GM23248 (cell line): ENCODE measurements around the gene RANGRF. TPM values are rescaled to one million over a fixed set of nuclear protein-coding genes. Genes with fewer than 3 reads are reported as not detected.
A peak's percentile ranks its signal among the peaks of the same experiment; 100 is the strongest.

ENCODE experiments used
- DNase-seq: peaks from one replicate; pipeline ENCODE4 v3.0.0-alpha.2; 2015
- H2AFZ ChIP-seq: fragments of 200-600 bp; sonication (generic); 2 replicates; pipeline ENCODE4 v1.6.1; 2016; ENCODE audit warnings: antibody characterized with exemption
- H3F3A ChIP-seq: fragments of 200-600 bp; sonication (generic); 2 replicates; pipeline ENCODE4 v1.6.1; 2016; ENCODE audit warnings: mild to moderate bottlenecking, antibody characterized with exemption, mixed run types; ENCODE audit not compliant: insufficient read depth
- H3K27ac ChIP-seq: fragments of 200-600 bp; sonication (generic); 2 replicates; pipeline ENCODE4 v1.5.1; 2016; ENCODE audit warnings: mild to moderate bottlenecking
- H3K27me3 ChIP-seq: fragments of 200-600 bp; sonication (generic); replicated peaks from 2 replicates; pipeline ENCODE4 v1.6.1; 2016; ENCODE audit warnings: mild to moderate bottlenecking; ENCODE audit not compliant: insufficient read depth
- H3K36me3 ChIP-seq: fragments of 200-600 bp; sonication (generic); 2 replicates; pipeline ENCODE4 v1.6.1; 2016; ENCODE audit warnings: low read depth, mild to moderate bottlenecking
- H3K4me1 ChIP-seq: fragments of 200-600 bp; sonication (generic); 2 replicates; pipeline ENCODE4 v1.6.1; 2016; ENCODE audit warnings: mild to moderate bottlenecking; ENCODE audit not compliant: insufficient read depth
- H3K4me2 ChIP-seq: fragments of 200-600 bp; sonication (generic); one replicate; pipeline ENCODE4 v1.6.1; 2016; ENCODE audit warnings: mild to moderate bottlenecking; ENCODE audit not compliant: unreplicated experiment
- H3K4me3 ChIP-seq: fragments of 200-600 bp; sonication (generic); 2 replicates; pipeline ENCODE4 v1.5.1; 2016; ENCODE audit warnings: mild to moderate bottlenecking
- H3K79me2 ChIP-seq: fragments of 200-600 bp; sonication (generic); 2 replicates; pipeline ENCODE4 v1.6.1; 2016; ENCODE audit warnings: mild to moderate bottlenecking; ENCODE audit not compliant: insufficient read depth
- H3K9ac ChIP-seq: fragments of 200-600 bp; sonication (generic); 2 replicates; pipeline ENCODE4 v1.6.1; 2016; ENCODE audit warnings: mild to moderate bottlenecking
- H3K9me2 ChIP-seq: fragments of 200-600 bp; sonication (generic); 2 replicates; pipeline ENCODE4 v1.6.1; 2016; ENCODE audit warnings: mixed run types, mild to moderate bottlenecking, moderate library complexity; ENCODE audit not compliant: insufficient read depth
- H3K9me3 ChIP-seq: fragments of 200-600 bp; sonication (generic); one replicate; pipeline ENCODE4 v1.6.1; 2017; ENCODE audit warnings: low read depth
- H4K20me1 ChIP-seq: fragments of 200-600 bp; sonication (generic); 2 replicates; pipeline ENCODE4 v1.6.0; 2016; ENCODE audit not compliant: insufficient read depth
- EZH2 ChIP-seq: fragments of 200-600 bp; sonication (generic); IDR thresholded peaks from 2 replicates; pipeline ENCODE4 v1.6.1; 2018; ENCODE audit warnings: antibody characterized with exemption, mild to moderate bottlenecking; ENCODE audit not compliant: insufficient read depth, poor library complexity, severe bottlenecking
- EZH2phosphoT487 ChIP-seq: fragments of 200-600 bp; sonication (generic); IDR thresholded peaks from 2 replicates; pipeline ENCODE4 v1.6.1; 2018; ENCODE audit warnings: antibody characterized with exemption, moderate library complexity, mild to moderate bottlenecking, low read depth; ENCODE audit not compliant: insufficient read depth
- WGBS, 2 experiments: methylation state at CpG; one replicate each; pipeline ENCODE4 v1.1.6; 2015 to 2017; ENCODE audit warnings: low lambda C conversion rate in 2 of 2, low coverage in 1 of 2; ENCODE audit errors: missing lambda C conversion rate in 2 of 2; 5-methylcytosine and 5-hydroxymethylcytosine counted together
- in situ Hi-C: fragments of 300-500 bp; cut with MboI; formaldehyde crosslinking; loops from 2 replicates; pipeline ENCODE4 v1.15.0; 2020
- polyA plus RNA-seq: library from polyadenylated mRNA; unstranded; fragments of >200 nt; fragmentation: Nextera tagmentation; extraction: Ambion mirVana; gene quantifications from 2 replicates; pipeline ENCODE4 v1.2.1, GENCODE V29; 2016
- total RNA-seq: library from RNA; depleted of rRNA; stranded (reverse); fragments of >200 nt; shearing (Covaris generic); gene quantifications from 2 replicates; pipeline ENCODE4 v1.2.3, GENCODE V29; 2014

The RANGRF gene
- total and polyA plus RNA-seq, 2 experiments from 2014 or later = 13.8 to 29.7 TPM

DNA sequence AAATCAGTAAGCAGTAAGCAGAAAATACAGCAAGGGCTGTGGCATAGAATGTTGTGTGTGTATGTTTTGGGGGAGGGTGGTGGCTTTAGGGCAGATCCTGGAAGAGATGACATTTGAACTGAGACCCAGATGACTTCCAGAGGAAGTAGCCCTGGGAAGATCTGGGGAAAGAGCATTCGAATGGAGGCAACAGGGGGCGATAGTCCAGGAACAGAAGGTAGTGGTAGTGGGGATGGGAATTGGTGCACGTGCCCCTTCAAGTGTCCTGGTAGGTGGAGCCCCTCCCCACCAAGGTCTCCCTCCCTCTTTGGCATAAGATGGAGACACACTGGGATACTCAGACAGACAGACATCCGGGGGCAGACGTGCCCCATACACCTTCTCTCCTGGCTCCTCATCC lies 35.7 kb downstream of the RANGRF start:
- H3K4me3 ChIP-seq = no peak overlapping the region
- H3K4me2 ChIP-seq = no peak overlapping the region
- 77 to 80% methylated on average over 5 of the region's 5 CpGs for WGBS, 2 experiments
- H3K27me3 ChIP-seq = no peaks in the 10 kb centered on the region
- no peak for DNase-seq
- H4K20me1 ChIP-seq = no peaks in the 10 kb centered on the region
- no peak overlapping the region for H3K9ac ChIP-seq
- 0 out of 2 replicates have a peak, but pooled peaks cover 3% of the 10 kb centered on the region for H3K4me1 ChIP-seq
- H2AFZ ChIP-seq = no peak overlapping the region
- H3K79me2 ChIP-seq = no peaks in the 10 kb centered on the region
- TF ChIP-seq EZH2phosphoT487 = no peak
- TF ChIP-seq EZH2 = no peak
- in situ Hi-C loops = no loop called here
- no peaks in the 10 kb centered on the region for H3K36me3 ChIP-seq
- no peak overlapping the region for H3K27ac ChIP-seq
- no peaks in the 10 kb centered on the region for H3F3A ChIP-seq
- H3K9me2 ChIP-seq = no peaks in the 10 kb centered on the region
- no peaks in the 10 kb centered on the region for H3K9me3 ChIP-seq

DNA sequence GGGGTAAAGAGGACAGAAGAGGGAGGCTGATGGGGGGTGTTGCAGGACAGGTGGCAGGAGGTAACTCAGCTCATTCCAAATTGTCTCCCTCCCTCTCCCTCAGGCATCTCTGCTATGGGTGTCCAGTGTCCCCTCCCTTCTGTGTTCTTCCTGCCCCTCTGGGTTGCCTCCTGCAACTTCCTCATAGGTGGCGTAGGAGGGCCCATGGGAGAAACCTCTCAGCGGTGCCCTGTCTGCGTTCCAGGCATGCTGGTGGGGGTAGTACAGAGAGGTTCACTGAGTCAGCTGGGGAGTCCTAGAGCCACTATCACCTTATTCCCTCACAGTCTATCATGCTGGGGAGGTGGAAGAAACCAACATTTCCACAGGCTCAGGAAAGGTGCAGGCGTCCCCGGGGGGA lies 36.5 kb downstream of the RANGRF start:
- Histone ChIP-seq H3K4me2 (no peak overlapping the region), H4K20me1 (no peaks in the 10 kb centered on the region), H3K9me2 (no peaks in the 10 kb centered on the region), H3K27ac (no peak overlapping the region), H3K9me3 (no peaks in the 10 kb centered on the region), H3K4me3 (no peak overlapping the region), H3F3A (no peaks in the 10 kb centered on the region), H3K4me1 (0 out of 2 replicates have a peak, but pooled peaks cover 3% of the 10 kb centered on the region), H2AFZ (no peak overlapping the region), H3K36me3 (no peaks in the 10 kb centered on the region), H3K27me3 (no peaks in the 10 kb centered on the region), H3K79me2 (no peaks in the 10 kb centered on the region), H3K9ac (no peak overlapping the region)
- in situ Hi-C loops = no loop called here
- no peak for DNase-seq
- TF ChIP-seq EZH2phosphoT487 (no peak), EZH2 (no peak)
- WGBS, 2 experiments = 84 to 96% methylated on average over 5 of the region's 5 CpGs

GRCh38 chr17:8326511-8327302 lies 38.2 kb downstream of the RANGRF start:
- H3K9ac ChIP-seq = peak overlapping the region; percentile 62
- DNase-seq = peak; percentile 61
- in situ Hi-C loops = no loop called here

GRCh38 chr17:8327303-8327649 lies 38.8 kb downstream of the RANGRF start:
- H3K27me3 ChIP-seq = no peaks in the 10 kb centered on the region
- no peaks in the 10 kb centered on the region for H3K36me3 ChIP-seq
- no peak for TF ChIP-seq EZH2
- no peak for TF ChIP-seq EZH2phosphoT487
- H3K9me3 ChIP-seq = no peaks in the 10 kb centered on the region
- in situ Hi-C loops = no loop called here
- no peak overlapping the region for H3K27ac ChIP-seq
- peak overlapping the region; percentile 62 for H3K9ac ChIP-seq
- H3F3A ChIP-seq = no peaks in the 10 kb centered on the region
- peak overlapping the region; percentile 98 for H2AFZ ChIP-seq
- H3K4me1 ChIP-seq = 0 out of 2 replicates have a peak, but pooled peaks cover 3% of the 10 kb centered on the region
- no peaks in the 10 kb centered on the region for H3K79me2 ChIP-seq
- peak overlapping the region; percentile 92 for H3K4me2 ChIP-seq
- no peaks in the 10 kb centered on the region for H4K20me1 ChIP-seq
- peak; percentile 19 for DNase-seq
- peak overlapping the region; percentile 71 for H3K4me3 ChIP-seq
- no peaks in the 10 kb centered on the region for H3K9me2 ChIP-seq
- WGBS, 2 experiments = 20 to 22% methylated on average over 23 to 25 of the region's 25 CpGs

More at GRCh38 chr17:8326511-8327302, 38.2 kb downstream of the RANGRF start:
- H3K36me3 ChIP-seq = no peaks in the 10 kb centered on the region
- no peak overlapping the region for H3K27ac ChIP-seq
- H3K27me3 ChIP-seq = no peaks in the 10 kb centered on the region
- no peaks in the 10 kb centered on the region for H3F3A ChIP-seq
- WGBS, 2 experiments = 4 to 5% methylated on average over 45 to 48 of the region's 48 CpGs
- H3K79me2 ChIP-seq = no peaks in the 10 kb centered on the region
- 0 out of 2 replicates have a peak, but pooled peaks cover 3% of the 10 kb centered on the region for H3K4me1 ChIP-seq
- H3K4me2 ChIP-seq = peak overlapping the region; percentile 92
- H3K9me2 ChIP-seq = no peaks in the 10 kb centered on the region
- H4K20me1 ChIP-seq = no peaks in the 10 kb centered on the region
- H3K4me3 ChIP-seq = peak overlapping the region; percentile 71
- peak overlapping the region; percentile 98 for H2AFZ ChIP-seq
- no peaks in the 10 kb centered on the region for H3K9me3 ChIP-seq
- TF ChIP-seq EZH2phosphoT487 = no peak
- TF ChIP-seq EZH2 = no peak
